ENCODE measurements around the gene GBE1.

- TF ChIP-seq EP300 (IDR thresholded peaks at IDR 0.05; ENCODE audit: borderline replicate concordance) (no peak), FOXM1 (IDR thresholded peaks at IDR 0.05; ENCODE audit: borderline replicate concordance, low read depth) (no peak), MAX (IDR thresholded peaks at IDR 0.05) (no peak), REST (IDR thresholded peaks at IDR 0.05; ENCODE audit: low read depth) (no peak), RAD21 (IDR thresholded peaks at IDR 0.05; ENCODE audit: low read depth) (no peak), USF1 (IDR thresholded peaks at IDR 0.05) (no peak), EGR1 (IDR thresholded peaks at IDR 0.05) (no peak), CEBPB (IDR thresholded peaks at IDR 0.05) (no peak), TAF1 (IDR thresholded peaks at IDR 0.05; ENCODE audit: low read depth) (no peak), CREB1 (IDR thresholded peaks at IDR 0.05; ENCODE audit: low read depth) (no peak)
These were observed 230.2 kb downstream of the GBE1 start for GRCh38 chr3:81531263-81531662.

Measured in Ishikawa (cell line).